ENCODE data around the gene FBXW4.

GRCh38 chr10:101572126-101572525 lies 122.8 kb downstream of the FBXW4 start:
- no peak for TF ChIP-seq POLR2AphosphoS5 (IDR thresholded peaks at IDR 0.05; ENCODE audit: borderline replicate concordance, low read depth, low read length)
- TF ChIP-seq EZH2 (IDR thresholded peaks at IDR 0.05) = no peak
